MM.1S (cell line): ENCODE results near the gene PTPRK.

ENCODE experiments used
- EZH2phosphoT487 ChIP-seq: fragments of 300-600 bp; sonication (generic); IDR thresholded peaks from 2 replicates; pipeline ENCODE4 v1.6.1; 2018; ENCODE audit warnings: antibody characterized with exemption, low read length
- TF ChIP-seq, protein P1 (sequence below): fragments of 300-600 bp; sonication (generic); IDR thresholded peaks from 2 replicates; pipeline ENCODE4 v1.5.1; 2016; ENCODE audit warnings: antibody characterized with exemption, low read length, mixed read lengths

DNA sequence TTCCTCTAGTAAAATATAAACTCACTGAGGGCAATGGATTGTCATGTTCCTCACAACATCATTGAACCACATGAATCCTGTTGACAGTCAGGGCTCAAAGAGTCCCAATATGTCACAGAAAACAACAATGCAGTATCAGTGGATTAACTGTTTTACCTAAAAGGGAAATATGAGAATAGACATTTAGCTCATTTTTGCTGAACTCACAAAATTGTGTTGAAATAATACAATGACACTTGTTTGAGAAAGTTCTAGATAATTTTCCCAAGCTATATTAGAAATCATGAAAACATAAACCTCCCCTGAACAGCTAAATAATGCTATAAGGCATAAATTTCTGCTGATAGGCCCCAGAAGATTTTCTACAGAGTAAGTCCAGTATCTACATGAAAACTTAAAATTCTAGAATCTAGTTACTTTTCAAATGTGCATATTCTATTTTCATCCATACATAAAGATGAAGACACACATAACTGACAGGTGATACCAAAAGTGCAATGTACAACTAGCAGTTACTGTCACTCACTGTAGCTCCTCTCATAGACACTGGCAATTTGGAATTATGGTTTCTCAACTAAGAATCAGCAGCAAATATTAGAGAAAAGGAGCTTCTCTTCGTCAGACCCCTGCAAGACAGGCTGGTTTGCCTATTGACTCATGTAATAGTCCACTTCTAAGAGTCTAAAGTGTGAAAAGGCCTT is 269.9 kb downstream of the PTPRK start:
- no peak for TF ChIP-seq EZH2phosphoT487
- TF ChIP-seq, protein P1, sequence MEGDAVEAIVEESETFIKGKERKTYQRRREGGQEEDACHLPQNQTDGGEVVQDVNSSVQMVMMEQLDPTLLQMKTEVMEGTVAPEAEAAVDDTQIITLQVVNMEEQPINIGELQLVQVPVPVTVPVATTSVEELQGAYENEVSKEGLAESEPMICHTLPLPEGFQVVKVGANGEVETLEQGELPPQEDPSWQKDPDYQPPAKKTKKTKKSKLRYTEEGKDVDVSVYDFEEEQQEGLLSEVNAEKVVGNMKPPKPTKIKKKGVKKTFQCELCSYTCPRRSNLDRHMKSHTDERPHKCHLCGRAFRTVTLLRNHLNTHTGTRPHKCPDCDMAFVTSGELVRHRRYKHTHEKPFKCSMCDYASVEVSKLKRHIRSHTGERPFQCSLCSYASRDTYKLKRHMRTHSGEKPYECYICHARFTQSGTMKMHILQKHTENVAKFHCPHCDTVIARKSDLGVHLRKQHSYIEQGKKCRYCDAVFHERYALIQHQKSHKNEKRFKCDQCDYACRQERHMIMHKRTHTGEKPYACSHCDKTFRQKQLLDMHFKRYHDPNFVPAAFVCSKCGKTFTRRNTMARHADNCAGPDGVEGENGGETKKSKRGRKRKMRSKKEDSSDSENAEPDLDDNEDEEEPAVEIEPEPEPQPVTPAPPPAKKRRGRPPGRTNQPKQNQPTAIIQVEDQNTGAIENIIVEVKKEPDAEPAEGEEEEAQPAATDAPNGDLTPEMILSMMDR, result no peak
